H1 (cell line): ENCODE data around the gene RBM10. TPM values are rescaled to one million over a fixed set of nuclear protein-coding genes. Genes with fewer than 3 reads are reported as not detected.

ENCODE experiments used
- CTCF ChIA-PET: fragments of 300-600 bp; sonication (Branson Sonifier 250); formaldehyde crosslinking; loops from one replicate; lab custom pipeline; 2021; ENCODE audit not compliant: partially characterized antibody; lab: Charles Lee
- POLR2A ChIA-PET: fragments of 300-600 bp; sonication (Branson Sonifier 250); formaldehyde crosslinking; loops from one replicate; lab custom pipeline; 2021; ENCODE audit warnings: inconsistent platforms; ENCODE audit not compliant: partially characterized antibody; lab: Charles Lee
- DNase-seq, 2 experiments: peaks; one replicate each; pipeline versions ENCODE4 v3.0.0 to v3.0.0-alpha.2; 2010 to 2022; ENCODE audit warnings: low spot score in 2 of 2, low read depth in 1 of 2, mixed read lengths in 1 of 2
- FAIRE-seq: peaks from 2 replicates; lab custom pipeline; 2011; peaks lifted over from hg19 to GRCh38; lab: Jason Lieb, UNC
- H2AFZ ChIP-seq: 2 replicates; pipeline ENCODE4 v1.8.1; 2012; ENCODE audit warnings: low read length, inconsistent platforms
- H2AK5ac ChIP-seq: 2 replicates; pipeline ENCODE4 v1.6.1; 2013; ENCODE audit warnings: low read depth, low read length
- H2BK120ac ChIP-seq: replicated peaks from 2 replicates; pipeline ENCODE3; 2013; ENCODE audit warnings: low read depth, low read length, inconsistent platforms
- H2BK12ac ChIP-seq: 2 replicates; pipeline ENCODE4 v1.6.1; 2013; ENCODE audit warnings: low read depth, low read length
- H2BK15ac ChIP-seq: 2 replicates; pipeline ENCODE4 v1.6.1; 2013; ENCODE audit warnings: low read length
- H2BK20ac ChIP-seq: 2 replicates; pipeline ENCODE4 v1.6.1; 2013; ENCODE audit warnings: low read length
- H2BK5ac ChIP-seq: 2 replicates; pipeline ENCODE4 v1.6.1; 2013; ENCODE audit warnings: low read depth, low read length
- H3K14ac ChIP-seq: 2 replicates; pipeline ENCODE4 v1.6.1; 2013; ENCODE audit warnings: inconsistent platforms; ENCODE audit not compliant: insufficient read length
- H3K18ac ChIP-seq: 2 replicates; pipeline ENCODE4 v1.6.1; 2013; ENCODE audit warnings: low read length; ENCODE audit errors: extremely low read depth
- H3K23ac ChIP-seq: 2 replicates; pipeline ENCODE4 v1.6.1; 2013; ENCODE audit warnings: inconsistent platforms; ENCODE audit not compliant: insufficient read length
- H3K23me2 ChIP-seq: 2 replicates; pipeline ENCODE4 v1.6.1; 2013; ENCODE audit warnings: low read depth, low read length
- H3K27ac ChIP-seq: 2 replicates; pipeline ENCODE4 v1.6.1; 2011; ENCODE audit warnings: low read depth, low read length, inconsistent platforms
- H3K27me3 ChIP-seq, 4 experiments: replicated peaks in 1 of 4; 1 replicate in 1 of 4; 2 replicates in 3 of 4; pipeline versions ENCODE4 v1.6.1 to v1.8.1; 2011 to 2013; ENCODE audit warnings: low read length in 3 of 4, mild to moderate bottlenecking in 3 of 4, inconsistent platforms in 2 of 4, mixed read lengths in 2 of 4, moderate library complexity in 1 of 4; ENCODE audit not compliant: control insufficient read depth in 3 of 4, insufficient read depth in 3 of 4; ENCODE audit errors: extremely low read depth in 1 of 4
- H3K36me3 ChIP-seq, 4 experiments: 2 replicates each; pipeline versions ENCODE4 v1.6.1 to v1.8.1; 2011 to 2013; ENCODE audit warnings: mild to moderate bottlenecking in 4 of 4, low read length in 3 of 4, moderate library complexity in 2 of 4, control low read depth in 1 of 4, inconsistent platforms in 1 of 4; ENCODE audit not compliant: insufficient read depth in 4 of 4, control insufficient read depth in 2 of 4
- H3K4ac ChIP-seq: replicated peaks from 2 replicates; pipeline ENCODE3; 2013; ENCODE audit warnings: low read length, low read depth, mixed read lengths, inconsistent platforms; ENCODE audit not compliant: insufficient read length
- H3K4me1 ChIP-seq, 4 experiments: replicated peaks in 1 of 4; 1 replicate in 1 of 4; 2 replicates in 3 of 4; pipeline versions ENCODE4 v1.6.1 to v1.8.1; 2011 to 2013; ENCODE audit warnings: low read length in 3 of 4, inconsistent platforms in 2 of 4, mixed read lengths in 1 of 4; ENCODE audit not compliant: insufficient read depth in 4 of 4, control insufficient read depth in 3 of 4
- H3K4me2 ChIP-seq, 2 experiments: 2 replicates each; pipeline versions ENCODE4 v1.6.1 to v1.8.1; 2011 to 2013; ENCODE audit warnings: low read depth in 2 of 2, low read length in 2 of 2, control low read depth in 1 of 2, inconsistent platforms in 1 of 2, mild to moderate bottlenecking in 1 of 2; ENCODE audit not compliant: insufficient read depth in 1 of 2
- H3K4me3 ChIP-seq, 4 experiments: fragments of 200-600, 300-600 bp in 1 of 4; sonication (generic), shearing (Covaris generic), sonication (Bioruptor Twin) in 1 of 4; 2 replicates each; pipeline versions ENCODE4 v1.5.1 to v1.8.1; 2011 to 2016; ENCODE audit warnings: low read length in 4 of 4, low read depth in 3 of 4, control low read depth in 2 of 4, inconsistent platforms in 2 of 4, mild to moderate bottlenecking in 2 of 4, mixed read lengths in 1 of 4, moderate library complexity in 1 of 4; ENCODE audit not compliant: insufficient read depth in 2 of 4; ENCODE audit errors: extremely low read depth in 1 of 4
- H3K56ac ChIP-seq: replicated peaks from 2 replicates; pipeline ENCODE3; 2013; ENCODE audit warnings: low read depth, mild to moderate bottlenecking, mixed read lengths, low read length, inconsistent platforms; ENCODE audit not compliant: insufficient read length
- H3K79me1 ChIP-seq: 2 replicates; pipeline ENCODE4 v1.6.1; 2013; ENCODE audit warnings: low read depth, low read length, control low read depth
- H3K79me2 ChIP-seq, 2 experiments: 2 replicates each; pipeline versions ENCODE4 v1.6.1 to v1.8.1; 2012 to 2013; ENCODE audit warnings: low read length in 2 of 2, mild to moderate bottlenecking in 2 of 2, inconsistent platforms in 1 of 2; ENCODE audit not compliant: insufficient read depth in 2 of 2, control insufficient read depth in 1 of 2
- H3K9ac ChIP-seq, 4 experiments: replicated peaks in 1 of 4; 1 replicate in 1 of 4; 2 replicates in 3 of 4; pipeline versions ENCODE4 v1.6.1 to v1.8.1; 2011 to 2013; ENCODE audit warnings: low read depth in 3 of 4, low read length in 3 of 4, control low read depth in 2 of 4, mild to moderate bottlenecking in 2 of 4, moderate library complexity in 2 of 4, inconsistent platforms in 1 of 4; ENCODE audit errors: extremely low read depth in 1 of 4
- H3K9me3 ChIP-seq, 2 experiments: 2 replicates each; pipeline versions ENCODE4 v1.6.1 to v1.8.1; 2012 to 2013; ENCODE audit warnings: mild to moderate bottlenecking in 2 of 2, moderate library complexity in 2 of 2, control low read depth in 1 of 2, inconsistent platforms in 1 of 2, low read depth in 1 of 2, low read length in 1 of 2, mixed read lengths in 1 of 2; ENCODE audit not compliant: insufficient read depth in 2 of 2
- H4K20me1 ChIP-seq, 2 experiments: replicated peaks in 1 of 2; 2 replicates each; pipeline versions ENCODE3 to v1.8.1; 2011 to 2013; ENCODE audit warnings: inconsistent platforms in 2 of 2, low read length in 2 of 2, mild to moderate bottlenecking in 1 of 2; ENCODE audit not compliant: insufficient read depth in 2 of 2, control insufficient read depth in 1 of 2
- H4K5ac ChIP-seq: 2 replicates; pipeline ENCODE4 v1.6.1; 2013; ENCODE audit warnings: low read length, low read depth, mixed read lengths, inconsistent platforms; ENCODE audit not compliant: insufficient read length
- H4K8ac ChIP-seq: 2 replicates; pipeline ENCODE4 v1.8.0; 2013; ENCODE audit warnings: mild to moderate bottlenecking, moderate library complexity, low read length, inconsistent platforms; ENCODE audit not compliant: insufficient read depth; ENCODE audit errors: extremely low read depth
- H4K91ac ChIP-seq: replicated peaks from 2 replicates; pipeline ENCODE3; 2013; ENCODE audit warnings: low read length, mixed read lengths, inconsistent platforms; ENCODE audit not compliant: insufficient read length
- CHD2 ChIP-seq: IDR thresholded peaks from 2 replicates; pipeline ENCODE4 v1.6.1; 2012; ENCODE audit warnings: low read length, improper control_type of control experiment
- GABPA ChIP-seq: IDR thresholded peaks from 2 replicates; pipeline ENCODE4 v1.6.1; 2011; ENCODE audit warnings: mild to moderate bottlenecking, low read length, moderate library complexity, borderline replicate concordance; ENCODE audit not compliant: insufficient read depth
- GTF2F1 ChIP-seq: IDR thresholded peaks from 2 replicates; pipeline ENCODE4 v1.6.1; 2012; ENCODE audit warnings: low read depth, low read length, improper control_type of control experiment, borderline replicate concordance
- KDM1A ChIP-seq: fragments of 200-600, 300-600 bp; sonication (generic); IDR thresholded peaks from 2 replicates; pipeline ENCODE4 v1.7.1; 2016; ENCODE audit warnings: mild to moderate bottlenecking, low read length, borderline replicate concordance
- KDM5A ChIP-seq: fragments of 200-600 bp; IDR thresholded peaks from 2 replicates; pipeline ENCODE4 v1.7.1; 2012; ENCODE audit warnings: mild to moderate bottlenecking, low read length, inconsistent platforms, mixed read lengths
- PHF8 ChIP-seq: fragments of 200-600 bp; sonication (generic); conservative IDR thresholded peaks from 2 replicates; pipeline ENCODE4 v1.7.1; 2012; ENCODE audit warnings: low read depth, mild to moderate bottlenecking, inconsistent platforms, low read length, moderate library complexity
- POU5F1 ChIP-seq: IDR thresholded peaks from 2 replicates; pipeline ENCODE4 v1.6.1; 2011; ENCODE audit warnings: low read depth, mild to moderate bottlenecking, low read length, moderate library complexity
- RBBP5 ChIP-seq: IDR thresholded peaks from 2 replicates; pipeline ENCODE4 v1.7.1; 2012; ENCODE audit warnings: low read depth, mild to moderate bottlenecking, inconsistent platforms, low read length, moderate library complexity, borderline replicate concordance
- SAP30 ChIP-seq: fragments of 300-600 bp; sonication (generic); IDR thresholded peaks from 2 replicates; pipeline ENCODE4 v1.7.1; 2012; ENCODE audit warnings: low read length, moderate library complexity, mild to moderate bottlenecking, inconsistent platforms; ENCODE audit not compliant: insufficient read depth, insufficient replicate concordance
- SRF ChIP-seq: IDR thresholded peaks from 2 replicates; pipeline ENCODE4 v1.6.1; 2011; ENCODE audit warnings: mild to moderate bottlenecking, low read depth, low read length, moderate library complexity
- TAF7 ChIP-seq: optimal IDR thresholded peaks from 2 replicates; pipeline ENCODE3; 2011; ENCODE audit warnings: low read depth, mild to moderate bottlenecking, inconsistent platforms, low read length, moderate library complexity, borderline replicate concordance
- WGBS, 2 experiments: shearing (Covaris generic) in 1 of 2; methylation state at CpG; one replicate each; pipeline versions ENCODE4 v1.1.6 to v1.1.7; 2013 to 2015; ENCODE audit warnings: low lambda C conversion rate in 2 of 2, mixed read lengths in 2 of 2, inconsistent platforms in 1 of 2, low coverage in 1 of 2, missing lambda C conversion rate in 1 of 2; ENCODE audit not compliant: insufficient replicate concordance in 2 of 2, insufficient coverage in 1 of 2, insufficient read length in 1 of 2; ENCODE audit errors: extremely low coverage in 1 of 2, missing lambda C conversion rate in 1 of 2; 5-methylcytosine and 5-hydroxymethylcytosine counted together
- polyA plus RNA-seq, 7 experiments: library from polyadenylated mRNA; depleted of rRNA in 3 of 7; stranded (reverse) in 5 of 7; unstranded in 2 of 7; fragments of >200 nt in 5 of 7; fragments of 200-250 nt in 2 of 7; gene quantifications; 1 replicate in 5 of 7; 2 replicates in 1 of 7; 4 replicates in 1 of 7; pipeline versions ENCODE4 v1.2.1 to v1.2.3, GENCODE V29; 2011 to 2013; ENCODE audit warnings: missing spikeins in 2 of 7, mixed read lengths in 2 of 7
- total RNA-seq: library from RNA; stranded (reverse); fragmentation: NEBNext Ultra II Directional; extraction: Animal tissue kit (Norgen Biotek cat#: 25700); gene quantifications from 2 replicates; pipeline ENCODE4 v1.2.1, GENCODE V29; 2021

The RBM10 gene
- total and polyA plus RNA-seq, 2 of the 8 experiments (the other 6 are each of a cell fraction or from before 2014, with no cell fraction given), result 35.7 to 64.0 TPM

GRCh38 chrX:47146936-47147859 is 2.2 kb downstream of the RBM10 start:
- Histone ChIP-seq H3K56ac (no peak overlapping the region), H2BK20ac (no peak overlapping the region), H3K4ac (no peak overlapping the region), H3K36me3 (peaks cover 0 to 10% (median 5%) of the 10 kb centered on the region in 4 experiments; a peak in 4 of 8 replicates), H4K91ac (no peak overlapping the region), H2AFZ (no peak overlapping the region), H2AK5ac (no peak overlapping the region), H3K27me3 (no peaks in the 10 kb centered on the region), H2BK12ac (no peak overlapping the region), H3K9ac (no peak overlapping the region), H2BK15ac (no peak overlapping the region), H3K14ac (no peak overlapping the region), H3K4me2 (peak overlapping the region; percentile 78 to 92), H3K9me3 (no peaks in the 10 kb centered on the region), H3K23ac (no peak overlapping the region), H2BK5ac (no peak overlapping the region), H3K79me2 (peaks cover 19 to 76% of the 10 kb centered on the region in 2 experiments), H2BK120ac (no peak overlapping the region), H3K4me1 (peaks cover 0 to 6% (median 2%) of the 10 kb centered on the region in 4 experiments; a peak in 4 of 7 replicates), H4K8ac (no peak overlapping the region), H3K27ac (no peak overlapping the region), H4K5ac (no peak overlapping the region), H4K20me1 (peaks cover 11 to 13% of the 10 kb centered on the region in 2 experiments), H3K4me3 (peak overlapping the region in 1 of 4 experiments; percentile 97; a peak in 2 of 8 replicates), H3K23me2 (peaks cover 9% of the 10 kb centered on the region; the same call in 1 of the 2 replicates), H3K79me1 (peaks cover 2% of the 10 kb centered on the region; the same call in 1 of the 2 replicates), H3K18ac (no peak overlapping the region)
- no peak for TF ChIP-seq RBBP5
- no peak for TF ChIP-seq SAP30
- no peak for TF ChIP-seq PHF8
- no peak for TF ChIP-seq KDM1A
- no peak for TF ChIP-seq GABPA
- no peak for TF ChIP-seq TAF7
- no peak for TF ChIP-seq GTF2F1
- no peak for TF ChIP-seq SRF
- no peak for TF ChIP-seq CHD2
- TF ChIP-seq POU5F1, result no peak
- no peak for TF ChIP-seq KDM5A
- ChIA-PET POLR2A (no interaction called here), CTCF (no interaction called here)
- no peak for FAIRE-seq
- DNase-seq, result no peak
- WGBS, 2 experiments, result 84% methylated on average over 12 of the region's 12 CpGs; no CpG with 5 or more reads in 1 of the 2 experiments
